Natural killer cell (primary cell): ENCODE results near the gene ADAM29. TPM values are rescaled to one million over a fixed set of nuclear protein-coding genes. Genes with fewer than 3 reads are reported as not detected.

Source experiments
- ATAC-seq, 3 donors: fragments of 150-1000 bp in 2 of 3; fragments of 200-7000 bp in 1 of 3; cut with Tn5 transposase; 1 replicate in 1 of 3; 2 replicates in 2 of 3; pipeline ENCODE4 v1.10.0; 2021; ENCODE audit warnings: mild to moderate bottlenecking in 2 of 3, moderate library complexity in 2 of 3
- DNase-seq, 2 donors: peaks; one replicate each; pipeline versions ENCODE4 v3.0.0 to v3.0.0-alpha.2; 2013 to 2021; ENCODE audit warnings: mixed read lengths in 1 of 2
- H3K27ac ChIP-seq: one replicate; pipeline ENCODE4 v1.5.1; 2013; ENCODE audit warnings: mild to moderate bottlenecking, low read length
- H3K27me3 ChIP-seq: one replicate; pipeline ENCODE4 v1.6.1; 2013; ENCODE audit warnings: low read length; ENCODE audit not compliant: control insufficient read depth, insufficient read depth
- H3K36me3 ChIP-seq: one replicate; pipeline ENCODE4 v1.6.1; 2013; ENCODE audit warnings: low read length; ENCODE audit not compliant: control insufficient read depth, insufficient read depth
- H3K4me1 ChIP-seq: one replicate; pipeline ENCODE4 v1.6.1; 2013; ENCODE audit warnings: low read length; ENCODE audit not compliant: control insufficient read depth, insufficient read depth
- H3K4me3 ChIP-seq: one replicate; pipeline ENCODE4 v1.5.1; 2013; ENCODE audit warnings: low read length
- H3K9me3 ChIP-seq: one replicate; pipeline ENCODE4 v1.6.1; 2013; ENCODE audit warnings: low read length; ENCODE audit not compliant: control insufficient read depth, insufficient read depth
- H3K27ac Mint-ChIP-seq, 2 donors: one replicate each; pipeline ENCODE4 v1.8.0; 2022; ENCODE audit warnings: mild to moderate bottlenecking in 2 of 2, mixed read lengths in 2 of 2, moderate library complexity in 1 of 2
- H3K27me3 Mint-ChIP-seq, 2 donors: one replicate each; pipeline ENCODE4 v1.8.0; 2022; ENCODE audit warnings: low read depth in 2 of 2, mixed read lengths in 2 of 2
- H3K36me3 Mint-ChIP-seq: one replicate; pipeline ENCODE4 v1.8.0; 2022; ENCODE audit warnings: mixed read lengths
- H3K4me1 Mint-ChIP-seq, 2 donors: one replicate each; pipeline ENCODE4 v1.8.0; 2022; ENCODE audit warnings: mixed read lengths in 2 of 2
- H3K4me3 Mint-ChIP-seq: one replicate; pipeline ENCODE4 v1.8.0; 2022; ENCODE audit warnings: mild to moderate bottlenecking, moderate library complexity, mixed read lengths
- H3K9me3 Mint-ChIP-seq, 2 donors: one replicate each; pipeline ENCODE4 v1.8.0; 2022; ENCODE audit warnings: mixed read lengths in 2 of 2
- WGBS: methylation state at CpG from one replicate; pipeline ENCODE4 v1.1.7; 2013; ENCODE audit warnings: missing lambda C conversion rate; ENCODE audit not compliant: insufficient coverage; 5-methylcytosine and 5-hydroxymethylcytosine counted together
- intact Hi-C: fragments of 100-400 bp; cut with micrococcal nuclease; formaldehyde crosslinking; loops from one replicate; pipeline ENCODE4 v1.14.2; 2022
- total RNA-seq, 4 donors: library from RNA; stranded (reverse); fragments of 120-200 nt in 1 of 4; gene quantifications; one replicate each; pipeline versions ENCODE4 v1.2.3 to v1.2.4, GENCODE V29; 2013 to 2022
- TF ChIP-seq, protein P1 (sequence below): fragments of 200-600 bp; IDR thresholded peaks from one replicate; pipeline ENCODE4 v1.8.0; 2022; ENCODE audit warnings: antibody characterized with exemption

ADAM29 gene
- total RNA-seq, 3 donors from 2014 or later (not counting 1 experiment from before 2014, with no cell fraction given): not detected

DNA sequence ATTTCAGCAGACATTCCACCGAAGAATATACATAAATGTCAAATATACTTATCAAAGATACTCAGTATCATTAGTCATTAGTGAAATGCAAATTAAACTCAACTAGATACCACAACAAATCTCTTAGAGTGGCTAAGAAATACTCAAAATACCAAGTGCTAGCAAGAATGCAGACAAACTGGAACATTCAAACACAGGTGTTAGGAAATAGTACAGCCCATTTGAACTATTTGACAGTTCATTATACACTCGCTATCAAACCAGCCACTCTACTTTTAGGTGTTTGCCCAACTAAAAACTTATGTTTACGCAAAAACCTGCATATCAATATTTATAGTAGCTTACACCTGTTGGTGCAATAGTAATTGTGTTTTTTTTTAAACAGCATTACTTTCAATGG lies 8.8 kb downstream of the ADAM29 start:
- Histone ChIP-seq H3K27me3 (no peaks in the 10 kb centered on the region), H3K27ac (no peak overlapping the region), H3K9me3 (no peaks in the 10 kb centered on the region), H3K36me3 (no peaks in the 10 kb centered on the region), H3K4me3 (no peak overlapping the region), H3K4me1 (no peaks in the 10 kb centered on the region)
- no peak overlapping the region for H3K4me3 Mint-ChIP-seq
- H3K4me1 Mint-ChIP-seq: no peaks in the 10 kb centered on the region
- no peaks in the 10 kb centered on the region for H3K27me3 Mint-ChIP-seq
- H3K27ac Mint-ChIP-seq: no peak overlapping the region
- TF ChIP-seq, protein P1, sequence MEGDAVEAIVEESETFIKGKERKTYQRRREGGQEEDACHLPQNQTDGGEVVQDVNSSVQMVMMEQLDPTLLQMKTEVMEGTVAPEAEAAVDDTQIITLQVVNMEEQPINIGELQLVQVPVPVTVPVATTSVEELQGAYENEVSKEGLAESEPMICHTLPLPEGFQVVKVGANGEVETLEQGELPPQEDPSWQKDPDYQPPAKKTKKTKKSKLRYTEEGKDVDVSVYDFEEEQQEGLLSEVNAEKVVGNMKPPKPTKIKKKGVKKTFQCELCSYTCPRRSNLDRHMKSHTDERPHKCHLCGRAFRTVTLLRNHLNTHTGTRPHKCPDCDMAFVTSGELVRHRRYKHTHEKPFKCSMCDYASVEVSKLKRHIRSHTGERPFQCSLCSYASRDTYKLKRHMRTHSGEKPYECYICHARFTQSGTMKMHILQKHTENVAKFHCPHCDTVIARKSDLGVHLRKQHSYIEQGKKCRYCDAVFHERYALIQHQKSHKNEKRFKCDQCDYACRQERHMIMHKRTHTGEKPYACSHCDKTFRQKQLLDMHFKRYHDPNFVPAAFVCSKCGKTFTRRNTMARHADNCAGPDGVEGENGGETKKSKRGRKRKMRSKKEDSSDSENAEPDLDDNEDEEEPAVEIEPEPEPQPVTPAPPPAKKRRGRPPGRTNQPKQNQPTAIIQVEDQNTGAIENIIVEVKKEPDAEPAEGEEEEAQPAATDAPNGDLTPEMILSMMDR: no peak
- H3K9me3 Mint-ChIP-seq: peaks cover 7% of the 10 kb centered on the region in 2 donors
- no peak for DNase-seq
- 100% methylated on average over 1 of the region's 3 CpGs for WGBS
- intact Hi-C loops: no loop called here
- ATAC-seq: no peak
- H3K36me3 Mint-ChIP-seq: no peaks in the 10 kb centered on the region

DNA sequence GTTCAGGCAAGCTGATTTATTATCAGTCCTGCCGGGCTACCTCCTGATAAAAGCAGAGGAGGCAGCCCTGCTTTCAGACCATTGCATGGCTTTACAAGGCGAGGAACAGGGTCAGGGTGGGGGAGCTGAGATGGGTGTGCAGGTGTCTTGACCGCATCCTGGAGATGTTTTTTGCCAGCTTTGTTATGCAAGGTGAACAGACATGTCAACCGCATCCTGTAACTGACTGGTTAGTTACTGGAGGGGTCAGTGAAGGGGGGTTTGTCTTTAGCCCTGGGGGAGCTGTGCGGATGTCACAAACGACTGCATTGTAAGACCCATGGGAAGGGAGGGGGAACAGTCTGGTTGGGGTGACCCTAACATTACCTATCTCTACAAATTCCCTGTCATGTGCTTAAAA lies 10.0 kb downstream of the ADAM29 start:
- H3K36me3 Mint-ChIP-seq: no peaks in the 10 kb centered on the region
- Histone ChIP-seq H3K27ac (no peak overlapping the region), H3K36me3 (no peaks in the 10 kb centered on the region), H3K9me3 (no peaks in the 10 kb centered on the region), H3K27me3 (no peaks in the 10 kb centered on the region), H3K4me3 (no peak overlapping the region), H3K4me1 (no peaks in the 10 kb centered on the region)
- intact Hi-C loops: no loop called here
- TF ChIP-seq, protein P1: no peak
- DNase-seq (peak in 1 of 2 donors; percentile 3), ATAC-seq (no peak)
- H3K27ac Mint-ChIP-seq: no peak overlapping the region
- no peaks in the 10 kb centered on the region for H3K27me3 Mint-ChIP-seq
- H3K9me3 Mint-ChIP-seq: peaks cover 5% of the 10 kb centered on the region in 2 donors
- 76% methylated on average over 4 of the region's 6 CpGs for WGBS
- no peaks in the 10 kb centered on the region for H3K4me1 Mint-ChIP-seq
- H3K4me3 Mint-ChIP-seq: no peak overlapping the region

DNA sequence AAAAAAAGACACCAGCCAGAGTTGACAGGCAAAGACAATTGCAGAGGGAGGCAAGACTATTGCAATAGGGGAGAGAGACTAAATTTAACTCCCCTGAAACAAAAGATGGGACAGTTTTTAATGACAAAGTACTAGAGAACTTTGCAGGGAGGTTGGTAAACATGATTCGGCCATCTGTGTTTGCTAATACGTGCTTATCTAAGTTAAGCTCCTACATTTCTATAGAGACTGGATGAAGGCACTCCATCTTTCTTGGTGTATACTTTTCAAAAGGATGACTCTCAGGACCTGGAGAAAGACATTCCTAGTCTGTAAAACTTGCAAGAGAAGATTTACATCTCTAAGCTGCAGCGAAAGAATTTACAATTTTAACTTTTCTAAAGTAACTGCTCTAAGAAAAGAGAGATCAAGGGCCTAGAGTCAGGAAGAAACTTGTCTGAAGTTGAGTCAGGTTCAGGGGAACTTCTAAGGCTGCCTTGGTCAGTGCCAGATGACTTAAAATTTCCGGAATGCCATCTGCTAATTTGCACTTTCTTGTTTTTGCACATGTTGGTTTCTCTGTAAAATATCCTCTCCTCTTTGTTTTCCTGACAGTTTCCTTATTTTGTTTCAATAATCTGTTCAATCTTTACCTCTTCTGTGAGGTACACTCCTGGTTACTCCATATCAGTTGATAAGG lies 10.6 kb downstream of the ADAM29 start:
- no peak overlapping the region for H3K4me3 ChIP-seq
- 73% methylated on average over 3 of the region's 4 CpGs for WGBS
- TF ChIP-seq, protein P1: no peak
- Mint-ChIP-seq H3K4me1 (no peaks in the 10 kb centered on the region), H3K27me3 (no peaks in the 10 kb centered on the region), H3K36me3 (no peaks in the 10 kb centered on the region), H3K9me3 (peaks cover 8% of the 10 kb centered on the region in 2 donors), H3K27ac (no peak overlapping the region), H3K4me3 (no peak overlapping the region)
- no peaks in the 10 kb centered on the region for H3K27me3 ChIP-seq
- no peaks in the 10 kb centered on the region for H3K9me3 ChIP-seq
- no peak overlapping the region for H3K27ac ChIP-seq
- intact Hi-C loops: no loop called here
- ATAC-seq (no peak), DNase-seq (no peak)
- H3K4me1 ChIP-seq: no peaks in the 10 kb centered on the region
- H3K36me3 ChIP-seq: no peaks in the 10 kb centered on the region

DNA sequence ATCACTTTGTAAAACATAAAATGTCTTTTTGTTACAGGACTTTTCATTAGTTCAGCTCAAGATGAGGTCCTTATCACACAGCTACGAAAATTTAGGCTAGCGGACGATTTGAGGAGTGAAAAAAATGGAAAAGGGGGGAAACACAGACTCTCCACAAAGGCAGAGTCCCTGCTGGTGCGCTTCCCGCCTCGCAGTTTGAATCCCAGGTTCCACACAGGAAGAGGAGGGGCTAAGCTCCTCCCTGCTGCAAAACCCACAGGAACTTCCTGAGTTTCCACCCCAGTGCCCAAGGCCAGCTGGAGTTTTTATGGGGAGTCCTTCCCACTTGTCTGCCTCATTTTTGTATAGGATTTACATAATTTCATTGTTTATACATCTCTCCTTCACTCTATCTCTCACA lies 11.2 kb downstream of the ADAM29 start:
- Histone ChIP-seq H3K27me3 (no peaks in the 10 kb centered on the region), H3K4me1 (no peaks in the 10 kb centered on the region), H3K36me3 (no peaks in the 10 kb centered on the region), H3K27ac (no peak overlapping the region), H3K9me3 (no peaks in the 10 kb centered on the region), H3K4me3 (no peak overlapping the region)
- 83% methylated on average over 6 of the region's 6 CpGs for WGBS
- ATAC-seq: no peak
- no peak overlapping the region for H3K4me3 Mint-ChIP-seq
- no peaks in the 10 kb centered on the region for H3K27me3 Mint-ChIP-seq
- H3K27ac Mint-ChIP-seq: no peak overlapping the region
- intact Hi-C loops: no loop called here
- TF ChIP-seq, protein P1: no peak
- no peaks in the 10 kb centered on the region for H3K4me1 Mint-ChIP-seq
- no peaks in the 10 kb centered on the region for H3K36me3 Mint-ChIP-seq
- H3K9me3 Mint-ChIP-seq: peaks cover 8 to 9% of the 10 kb centered on the region in 2 donors
- DNase-seq: no peak
